ENCODE data around the gene UQCRC1. TPM values are rescaled to one million over a fixed set of nuclear protein-coding genes. Genes with fewer than 3 reads are reported as not detected.
A peak's percentile ranks its signal among the peaks of the same experiment; 100 is the strongest.

UQCRC1 gene
- total RNA-seq, 2 donors from 2014 or later = 177 to 269 TPM

DNA sequence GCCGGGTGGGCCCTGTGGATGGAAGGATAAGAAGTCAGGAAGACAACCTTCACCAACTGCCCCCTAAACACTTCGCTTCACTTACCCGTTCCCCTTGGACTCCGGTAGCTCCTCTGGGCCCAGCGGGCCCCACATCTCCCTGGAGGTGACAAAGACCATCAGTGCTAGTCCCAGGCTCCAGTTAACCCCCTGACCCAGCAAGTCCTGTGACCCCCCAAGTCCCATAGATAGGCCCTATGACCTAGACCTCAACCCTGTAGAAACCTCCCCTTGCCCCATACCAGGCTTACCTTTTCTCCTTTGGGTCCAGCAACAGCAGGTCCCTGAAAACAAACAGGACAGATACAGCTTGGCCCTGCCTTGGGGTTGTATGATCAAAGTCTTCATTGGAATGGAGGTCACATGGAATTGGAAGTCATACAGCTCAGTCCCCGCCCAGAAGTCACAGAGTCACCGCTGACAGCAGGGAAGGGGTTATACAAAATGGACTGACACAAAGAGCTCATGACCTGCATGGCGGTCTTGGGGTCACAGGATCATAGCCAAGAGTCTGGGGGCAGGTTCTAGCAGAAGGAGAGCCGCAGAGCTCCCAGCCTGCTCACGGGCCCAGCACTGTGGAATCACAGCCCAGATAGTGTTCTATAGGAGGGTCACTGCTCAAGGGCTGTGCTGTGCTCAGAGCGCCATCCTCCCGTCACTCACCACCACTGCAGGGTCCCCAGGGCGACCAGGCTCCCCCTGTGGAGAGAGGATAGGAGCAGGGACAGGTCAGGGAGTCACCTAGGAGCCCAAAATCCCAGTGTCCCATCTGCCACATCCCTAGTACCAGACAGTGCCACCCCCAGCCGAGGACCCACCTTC is 27.6 kb downstream of the UQCRC1 start:
- H3K4me3 Mint-ChIP-seq = no peak overlapping the region
- peak overlapping the region; percentile 32 for H3K27ac Mint-ChIP-seq
- H3K4me1 Mint-ChIP-seq = no peaks in the 10 kb centered on the region
- no peaks in the 10 kb centered on the region for H3K36me3 Mint-ChIP-seq (ENCODE audit: low read depth)
- peaks cover 3% of the 10 kb centered on the region for H3K27me3 Mint-ChIP-seq
- no peaks in the 10 kb centered on the region for H3K9me3 Mint-ChIP-seq
- no peak for ATAC-seq (replicated peaks)

DNA sequence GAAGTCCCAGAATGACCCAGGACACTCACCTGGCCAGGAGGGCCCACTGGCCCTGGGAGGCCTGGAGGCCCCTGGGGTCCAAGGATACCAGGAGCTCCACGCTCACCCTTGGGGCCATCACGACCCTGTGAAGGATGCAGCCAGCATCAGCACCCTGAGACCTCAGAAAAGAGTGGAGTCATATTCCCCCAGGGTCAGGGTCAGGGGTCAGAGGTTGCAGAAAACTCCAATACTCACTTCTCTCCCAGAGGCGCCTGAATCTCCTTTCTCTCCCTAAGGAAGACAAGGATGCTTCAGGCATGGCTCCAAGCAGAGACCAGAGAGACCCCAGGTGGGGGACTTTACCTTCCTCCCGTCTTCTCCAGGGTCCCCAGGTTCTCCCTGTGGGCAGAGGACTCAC is 32.8 kb downstream of the UQCRC1 start:
- H3K27me3 Mint-ChIP-seq = no peaks in the 10 kb centered on the region

DNA sequence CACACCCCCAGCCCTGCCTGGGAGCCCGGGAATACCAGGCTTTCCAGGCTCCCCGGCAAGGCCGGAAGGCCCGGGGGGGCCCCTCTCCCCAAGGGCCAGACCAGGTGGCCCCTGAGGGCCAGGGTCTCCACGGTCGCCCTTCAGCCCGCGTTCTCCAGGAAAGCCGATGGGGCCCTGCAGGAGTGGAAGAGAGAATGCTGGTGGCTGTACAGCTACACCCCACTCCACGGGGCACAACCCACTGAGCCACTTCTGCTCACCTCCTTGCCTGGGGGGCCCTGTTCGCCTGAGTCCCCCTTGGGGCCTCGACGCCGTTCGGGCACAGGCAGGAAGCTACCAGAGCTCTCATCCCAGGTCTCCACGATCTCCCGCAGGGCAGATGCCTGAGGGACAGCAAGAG is 34.1 kb downstream of the UQCRC1 start:
- no peaks in the 10 kb centered on the region for H3K27me3 Mint-ChIP-seq
- H3K36me3 Mint-ChIP-seq (ENCODE audit: low read depth) = no peaks in the 10 kb centered on the region
- no peak overlapping the region for H3K4me3 Mint-ChIP-seq
- no peak for ATAC-seq (replicated peaks)
- H3K9me3 Mint-ChIP-seq = no peaks in the 10 kb centered on the region
- no peaks in the 10 kb centered on the region for H3K4me1 Mint-ChIP-seq
- H3K27ac Mint-ChIP-seq = no peak overlapping the region

More for the DNA sequence above, 32.8 kb downstream of the UQCRC1 start:
- no peak overlapping the region for H3K27ac Mint-ChIP-seq
- no peaks in the 10 kb centered on the region for H3K36me3 Mint-ChIP-seq (ENCODE audit: low read depth)
- ATAC-seq (replicated peaks) = no peak
- no peaks in the 10 kb centered on the region for H3K9me3 Mint-ChIP-seq
- no peak overlapping the region for H3K4me3 Mint-ChIP-seq
- H3K4me1 Mint-ChIP-seq = no peaks in the 10 kb centered on the region

DNA sequence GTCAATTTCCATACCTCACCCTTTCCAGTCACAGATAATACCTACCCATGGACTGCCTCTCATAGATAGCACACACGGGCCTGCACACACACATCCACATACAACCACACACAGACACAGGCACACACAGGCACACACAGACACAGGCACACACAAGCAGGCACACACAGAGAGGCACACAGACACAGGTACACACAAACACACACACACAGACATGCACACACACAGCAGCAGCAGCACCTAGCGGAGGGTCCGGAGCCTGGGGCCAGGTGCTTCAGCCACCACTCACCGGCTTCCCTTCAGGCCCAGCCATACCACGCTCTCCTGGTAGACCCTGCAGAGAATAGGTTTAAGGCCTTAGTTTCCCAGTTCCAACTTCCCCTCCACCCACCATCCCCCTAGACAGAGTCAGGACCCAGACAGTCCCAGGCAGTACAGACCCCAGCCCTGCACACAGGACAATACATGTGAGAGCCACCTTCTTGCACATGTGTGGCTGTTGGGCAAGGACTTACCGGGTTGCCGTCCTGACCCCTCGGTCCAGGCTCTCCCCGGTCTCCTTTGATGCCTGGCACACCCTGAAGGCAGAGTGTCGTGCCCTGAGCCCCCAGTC is 35.4 kb downstream of the UQCRC1 start:
- ATAC-seq (replicated peaks) = no peak
- Mint-ChIP-seq H3K27me3 (no peaks in the 10 kb centered on the region), H3K4me1 (no peaks in the 10 kb centered on the region), H3K27ac (no peak overlapping the region), H3K9me3 (no peaks in the 10 kb centered on the region), H3K4me3 (no peak overlapping the region), H3K36me3 (ENCODE audit: low read depth) (no peaks in the 10 kb centered on the region)

DNA sequence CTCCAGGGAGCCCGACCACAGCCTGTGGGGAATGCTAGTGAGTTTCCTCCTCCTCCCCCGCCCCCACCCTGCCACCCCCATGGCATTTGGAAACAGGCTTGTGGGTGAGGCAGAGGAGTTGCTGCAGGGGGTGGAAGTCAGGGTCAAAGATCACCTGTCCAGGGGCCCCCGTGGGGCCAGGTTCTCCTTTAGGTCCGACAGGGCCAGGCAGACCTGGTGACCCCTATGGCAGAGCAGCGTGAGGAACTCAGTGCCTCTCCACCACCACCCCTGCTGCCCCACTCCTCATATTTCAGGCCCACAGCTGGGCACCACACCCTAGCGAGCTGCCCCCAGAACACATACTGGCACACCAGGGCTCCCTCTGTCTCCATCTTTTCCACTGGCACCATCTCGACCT is 36.9 kb downstream of the UQCRC1 start:
- no peak for ATAC-seq (replicated peaks)
- no peaks in the 10 kb centered on the region for H3K27me3 Mint-ChIP-seq
- H3K4me1 Mint-ChIP-seq = no peaks in the 10 kb centered on the region
- H3K4me3 Mint-ChIP-seq = no peak overlapping the region
- H3K36me3 Mint-ChIP-seq (ENCODE audit: low read depth) = no peaks in the 10 kb centered on the region
- H3K9me3 Mint-ChIP-seq = no peaks in the 10 kb centered on the region
- no peak overlapping the region for H3K27ac Mint-ChIP-seq

DNA sequence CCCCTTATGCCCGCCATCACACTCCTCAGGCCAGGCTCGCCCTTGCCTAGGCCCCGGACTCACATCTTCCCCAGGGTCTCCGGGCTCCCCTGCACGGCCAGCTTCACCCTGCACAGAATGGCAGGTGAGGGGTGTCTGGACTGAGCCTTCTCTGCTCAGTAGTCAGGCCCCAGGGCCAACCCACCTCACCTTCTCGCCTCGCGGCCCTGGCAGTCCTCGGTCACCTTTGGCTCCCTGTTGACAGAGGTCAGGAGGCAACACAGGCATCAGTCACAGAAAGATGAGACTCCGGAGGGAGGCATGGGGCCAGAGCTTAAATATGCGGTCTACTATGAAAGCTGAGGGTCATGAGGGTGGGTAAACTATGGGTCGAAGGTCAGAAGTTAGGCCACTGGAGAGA is 37.5 kb downstream of the UQCRC1 start:
- H3K27me3 Mint-ChIP-seq = no peaks in the 10 kb centered on the region
- no peaks in the 10 kb centered on the region for H3K4me1 Mint-ChIP-seq
- ATAC-seq (replicated peaks) = no peak

DNA sequence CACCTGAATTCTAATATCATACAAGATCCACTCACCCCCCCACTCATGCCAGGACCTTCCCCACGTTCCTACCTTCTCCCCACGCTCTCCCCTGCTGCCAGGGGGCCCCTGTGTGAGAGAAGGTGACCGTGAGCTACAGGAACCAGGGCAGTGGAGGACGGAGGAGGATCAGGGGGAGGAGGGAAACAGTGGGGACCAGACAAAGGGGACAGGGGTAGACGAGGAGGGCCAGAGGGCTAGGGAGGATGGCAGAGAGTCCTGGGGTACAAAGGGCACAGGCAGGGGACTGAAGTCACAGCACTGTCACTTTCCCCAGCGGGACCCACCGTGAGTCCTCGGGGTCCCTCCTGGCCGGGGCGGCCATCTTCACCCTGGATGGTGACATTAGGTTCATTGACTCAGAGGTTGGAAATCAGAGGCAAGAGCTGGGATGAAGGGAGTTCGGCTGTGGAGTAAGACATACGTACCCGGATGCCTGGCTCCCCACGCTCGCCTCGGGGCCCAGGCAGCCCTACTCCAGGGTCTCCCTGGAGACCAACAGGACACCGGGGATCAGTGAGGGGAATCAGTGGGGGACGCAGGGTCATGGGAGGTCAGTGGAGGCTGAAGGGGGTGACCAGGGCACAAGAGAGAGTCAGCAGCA is 39.5 kb downstream of the UQCRC1 start:
- no peak for ATAC-seq (replicated peaks)
- Mint-ChIP-seq H3K4me3 (no peak overlapping the region), H3K27ac (peak overlapping the region; percentile 70), H3K27me3 (no peaks in the 10 kb centered on the region), H3K36me3 (ENCODE audit: low read depth) (no peaks in the 10 kb centered on the region), H3K9me3 (no peaks in the 10 kb centered on the region), H3K4me1 (peaks cover 9% of the 10 kb centered on the region)

More for the DNA sequence above, 37.5 kb downstream of the UQCRC1 start:
- Mint-ChIP-seq H3K4me3 (no peak overlapping the region), H3K36me3 (ENCODE audit: low read depth) (no peaks in the 10 kb centered on the region), H3K9me3 (no peaks in the 10 kb centered on the region), H3K27ac (no peak overlapping the region)

DNA sequence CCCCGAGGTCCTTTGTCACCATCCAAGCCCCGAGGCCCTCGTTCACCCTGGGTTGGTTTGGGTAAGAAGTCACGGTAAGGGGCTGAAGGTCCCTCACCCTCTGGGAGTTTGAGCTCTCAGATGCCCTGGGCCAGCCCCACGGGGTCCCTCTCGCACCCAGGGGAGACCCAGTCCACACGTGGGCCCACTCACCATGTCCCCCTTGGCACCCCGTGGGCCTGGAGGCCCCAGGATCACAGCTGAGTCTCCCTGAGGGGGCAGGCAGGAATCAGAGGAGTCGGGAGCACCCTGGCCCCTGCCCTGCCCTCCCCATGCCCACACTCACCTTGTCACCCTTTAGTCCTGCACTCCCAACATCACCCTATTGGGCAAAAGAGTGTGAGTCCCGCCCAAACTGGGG is 40.0 kb downstream of the UQCRC1 start:
- H3K4me3 Mint-ChIP-seq = no peak overlapping the region
- H3K27me3 Mint-ChIP-seq = no peaks in the 10 kb centered on the region
- ATAC-seq (replicated peaks) = no peak
- peak overlapping the region; percentile 70 for H3K27ac Mint-ChIP-seq
- H3K4me1 Mint-ChIP-seq = peaks cover 9% of the 10 kb centered on the region
- no peaks in the 10 kb centered on the region for H3K36me3 Mint-ChIP-seq (ENCODE audit: low read depth)
- no peaks in the 10 kb centered on the region for H3K9me3 Mint-ChIP-seq

DNA sequence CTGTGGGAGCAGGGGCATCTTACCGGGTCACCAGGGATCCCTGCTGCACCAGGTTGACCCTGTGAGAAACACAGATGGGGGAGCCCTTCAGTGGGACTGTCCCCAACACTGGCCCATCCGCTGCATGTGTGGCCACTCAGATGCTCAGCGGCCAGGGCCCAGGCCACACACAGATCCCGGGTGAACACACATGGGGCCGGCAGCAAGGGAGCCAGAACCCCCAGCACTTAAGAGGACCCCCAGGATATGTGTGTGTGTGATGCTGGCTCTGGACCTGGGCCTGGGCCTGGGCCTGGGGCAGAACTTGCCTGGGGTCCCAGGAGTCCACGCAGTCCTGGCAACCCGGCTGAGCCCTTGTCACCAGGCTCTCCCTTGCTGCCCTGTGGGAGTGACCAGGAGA is 41.0 kb downstream of the UQCRC1 start:
- no peak for ATAC-seq (replicated peaks)
- Mint-ChIP-seq H3K9me3 (no peaks in the 10 kb centered on the region), H3K4me1 (peaks cover 14% of the 10 kb centered on the region), H3K4me3 (no peak overlapping the region), H3K27me3 (no peaks in the 10 kb centered on the region), H3K36me3 (ENCODE audit: low read depth) (no peaks in the 10 kb centered on the region), H3K27ac (peak overlapping the region; percentile 68)

DNA sequence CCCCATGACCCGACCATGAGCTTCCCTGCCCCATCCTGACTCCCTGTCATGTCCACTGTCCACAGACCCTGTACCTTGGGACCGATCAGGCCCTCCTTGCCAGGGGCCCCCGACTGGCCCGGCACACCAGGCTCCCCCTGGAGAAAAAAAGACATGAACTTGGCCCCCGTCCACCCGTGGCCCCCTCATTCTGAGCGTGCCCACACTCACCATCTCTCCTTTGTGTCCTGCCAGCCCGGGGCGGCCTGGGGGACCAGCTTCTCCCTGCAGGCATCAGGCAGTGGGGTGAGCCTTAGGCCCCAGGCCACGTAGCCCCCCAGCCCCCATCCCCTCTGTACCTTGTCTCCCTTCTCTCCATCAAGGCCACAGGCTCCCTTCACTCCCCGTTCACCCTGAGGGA is 41.9 kb downstream of the UQCRC1 start:
- peaks cover 20% of the 10 kb centered on the region for H3K4me1 Mint-ChIP-seq
- H3K36me3 Mint-ChIP-seq (ENCODE audit: low read depth) = no peaks in the 10 kb centered on the region
- no peaks in the 10 kb centered on the region for H3K9me3 Mint-ChIP-seq
- H3K27me3 Mint-ChIP-seq = no peaks in the 10 kb centered on the region
- ATAC-seq (replicated peaks) = no peak
- H3K27ac Mint-ChIP-seq = peak overlapping the region; percentile 89
- no peak overlapping the region for H3K4me3 Mint-ChIP-seq

DNA sequence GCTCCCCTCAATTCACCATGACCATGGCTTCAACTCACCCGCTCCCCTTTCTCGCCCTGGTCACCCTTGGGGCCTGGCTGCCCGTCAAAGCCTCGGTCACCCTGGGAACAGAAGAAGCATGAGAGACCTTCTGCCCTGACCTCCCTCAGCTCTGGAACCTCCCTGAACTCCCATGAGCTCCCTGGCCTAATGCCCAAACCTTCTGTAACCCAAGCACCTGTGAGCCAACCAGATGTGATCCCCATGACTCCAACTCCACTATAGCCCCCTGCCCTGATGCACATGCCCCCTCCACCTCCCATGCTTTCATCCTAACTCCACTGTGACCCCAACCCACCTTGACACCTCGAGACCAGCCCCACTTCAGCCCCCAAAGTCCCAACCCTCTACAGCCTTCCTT is 42.4 kb downstream of the UQCRC1 start:
- no peaks in the 10 kb centered on the region for H3K36me3 Mint-ChIP-seq (ENCODE audit: low read depth)
- no peak for ATAC-seq (replicated peaks)
- no peaks in the 10 kb centered on the region for H3K9me3 Mint-ChIP-seq
- H3K4me3 Mint-ChIP-seq = no peak overlapping the region
- H3K27me3 Mint-ChIP-seq = no peaks in the 10 kb centered on the region
- peak overlapping the region; percentile 89 for H3K27ac Mint-ChIP-seq
- peaks cover 20% of the 10 kb centered on the region for H3K4me1 Mint-ChIP-seq

DNA sequence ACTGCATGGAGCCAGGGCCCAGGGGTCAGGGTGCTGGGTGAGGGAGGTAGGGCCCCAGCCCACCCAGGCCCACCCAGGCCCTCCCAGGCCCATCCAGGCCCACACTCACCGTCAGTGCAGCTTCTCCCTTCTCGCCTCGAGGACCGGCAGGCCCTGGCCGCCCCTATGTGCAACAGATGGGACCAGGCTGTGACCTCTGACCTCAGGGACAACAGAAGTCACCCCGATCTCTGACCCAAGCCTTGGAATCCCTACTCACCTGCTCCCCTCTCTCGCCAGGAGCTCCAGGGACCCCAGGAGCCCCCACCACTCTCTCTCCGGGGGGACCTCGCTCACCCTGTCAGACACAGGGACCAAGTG is 43.1 kb downstream of the UQCRC1 start:
- no peak for ATAC-seq (replicated peaks)
- Mint-ChIP-seq H3K9me3 (no peaks in the 10 kb centered on the region), H3K4me3 (no peak overlapping the region), H3K27ac (peak overlapping the region; percentile 89), H3K36me3 (ENCODE audit: low read depth) (no peaks in the 10 kb centered on the region), H3K4me1 (peaks cover 20% of the 10 kb centered on the region), H3K27me3 (no peaks in the 10 kb centered on the region)

DNA sequence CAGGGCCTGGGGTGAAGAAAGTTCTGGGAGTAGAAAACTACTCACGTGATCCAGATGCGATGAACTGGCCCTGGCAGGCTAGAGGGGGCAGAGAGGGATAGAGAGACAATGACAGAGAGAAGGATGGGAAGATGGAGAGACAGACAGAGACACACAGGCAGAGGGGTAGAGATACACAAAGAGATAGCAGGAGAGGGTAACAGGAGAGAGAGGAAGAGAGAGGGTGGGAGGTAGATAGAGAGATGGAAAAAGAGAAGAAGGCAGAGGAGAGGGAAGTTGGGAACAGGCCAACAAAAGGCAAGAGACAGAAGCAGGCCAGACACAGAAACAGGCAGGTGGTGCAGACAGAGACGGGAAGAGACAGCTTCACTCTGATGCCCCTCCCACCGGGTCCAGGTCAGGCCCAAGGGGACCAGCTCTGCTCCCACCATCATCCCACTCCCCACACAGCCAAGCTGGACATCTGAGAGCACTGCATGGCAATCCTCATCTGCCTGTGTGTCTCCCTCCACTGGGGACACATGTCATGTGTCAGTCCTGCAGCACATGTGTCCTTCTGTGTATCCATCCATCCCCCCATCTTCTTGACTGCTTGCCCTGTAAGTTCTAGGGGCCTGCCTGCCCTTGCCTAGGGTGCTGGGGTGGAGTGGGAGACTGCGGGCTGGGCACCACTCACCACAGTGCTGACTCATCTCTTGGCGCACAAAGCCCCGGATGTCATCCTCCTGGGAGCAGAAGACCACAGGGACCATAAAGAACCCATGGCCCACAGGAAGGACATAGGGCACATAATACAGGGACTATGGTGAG is 43.6 kb downstream of the UQCRC1 start:
- Mint-ChIP-seq H3K27ac (peak overlapping the region; percentile 89), H3K27me3 (no peaks in the 10 kb centered on the region), H3K4me3 (peak overlapping the region; percentile 17), H3K9me3 (no peaks in the 10 kb centered on the region), H3K36me3 (ENCODE audit: low read depth) (no peaks in the 10 kb centered on the region), H3K4me1 (peaks cover 20% of the 10 kb centered on the region)
- peak; percentile 68 for ATAC-seq (replicated peaks)

DNA sequence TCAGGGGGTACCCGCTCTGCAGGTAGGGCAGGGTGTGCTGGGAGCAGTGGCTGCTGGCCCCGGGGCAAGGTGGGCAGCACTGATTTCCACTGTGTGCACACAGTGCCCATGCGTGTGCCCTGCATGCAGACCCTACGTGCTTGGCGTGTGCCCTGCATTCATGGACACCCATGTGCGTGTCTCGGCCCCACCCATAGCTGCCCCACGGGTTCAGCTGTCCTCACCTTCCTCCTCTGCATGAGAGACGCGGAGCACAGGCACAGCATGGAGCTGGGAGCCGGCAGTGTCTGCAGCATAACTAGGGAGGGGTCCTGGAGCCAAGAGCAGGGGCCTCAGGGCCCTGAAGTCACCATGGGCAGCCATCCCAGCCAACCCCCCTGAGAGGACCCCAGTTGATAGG is 44.3 kb downstream of the UQCRC1 start:
- H3K27me3 Mint-ChIP-seq = no peaks in the 10 kb centered on the region
- H3K4me1 Mint-ChIP-seq = peaks cover 20% of the 10 kb centered on the region
- no peak for ATAC-seq (replicated peaks)
- no peaks in the 10 kb centered on the region for H3K36me3 Mint-ChIP-seq (ENCODE audit: low read depth)
- no peaks in the 10 kb centered on the region for H3K9me3 Mint-ChIP-seq
- H3K27ac Mint-ChIP-seq = peak overlapping the region; percentile 89
- H3K4me3 Mint-ChIP-seq = peak overlapping the region; percentile 17

All from activated T-helper 17 cell treated with anti-CD3 and anti-CD28 coated beads, Interleukin-2, amount 50 U/mL, for 72 hours (primary cell).